ENCODE data around the gene NFS1.
"Not testable (repeated sequence)": the region's sequence is repeated elsewhere in the genome, so short reads cannot be mapped to it uniquely, and the experiment has no call there.

The NFS1 gene

DNA sequence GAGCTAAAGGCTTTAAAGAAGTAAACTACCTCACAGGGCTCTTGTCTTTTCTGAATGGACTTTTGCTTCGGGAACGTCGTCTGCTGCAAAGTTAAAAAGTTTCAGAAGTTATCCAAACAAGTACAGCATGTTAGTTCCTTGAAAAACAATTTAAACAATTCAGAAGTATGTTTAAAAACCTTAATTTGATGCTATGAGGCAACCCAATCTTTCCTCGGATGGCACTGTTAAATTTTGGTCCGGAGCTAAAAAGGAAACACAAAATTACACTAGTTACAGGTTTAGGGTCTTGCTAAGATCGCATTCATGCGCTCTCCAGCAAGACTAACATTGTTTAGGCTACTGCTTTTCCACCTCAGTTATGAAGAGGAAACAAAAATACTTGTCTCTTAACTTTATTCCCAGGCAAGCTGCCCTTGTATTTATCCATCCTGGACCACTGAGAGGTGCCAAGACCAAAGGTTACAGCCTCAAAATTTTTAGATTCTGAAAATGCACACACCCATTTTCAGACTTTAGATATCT is 30.2 kb upstream of the NFS1 start:
- DNase-seq, result no peak

DNA sequence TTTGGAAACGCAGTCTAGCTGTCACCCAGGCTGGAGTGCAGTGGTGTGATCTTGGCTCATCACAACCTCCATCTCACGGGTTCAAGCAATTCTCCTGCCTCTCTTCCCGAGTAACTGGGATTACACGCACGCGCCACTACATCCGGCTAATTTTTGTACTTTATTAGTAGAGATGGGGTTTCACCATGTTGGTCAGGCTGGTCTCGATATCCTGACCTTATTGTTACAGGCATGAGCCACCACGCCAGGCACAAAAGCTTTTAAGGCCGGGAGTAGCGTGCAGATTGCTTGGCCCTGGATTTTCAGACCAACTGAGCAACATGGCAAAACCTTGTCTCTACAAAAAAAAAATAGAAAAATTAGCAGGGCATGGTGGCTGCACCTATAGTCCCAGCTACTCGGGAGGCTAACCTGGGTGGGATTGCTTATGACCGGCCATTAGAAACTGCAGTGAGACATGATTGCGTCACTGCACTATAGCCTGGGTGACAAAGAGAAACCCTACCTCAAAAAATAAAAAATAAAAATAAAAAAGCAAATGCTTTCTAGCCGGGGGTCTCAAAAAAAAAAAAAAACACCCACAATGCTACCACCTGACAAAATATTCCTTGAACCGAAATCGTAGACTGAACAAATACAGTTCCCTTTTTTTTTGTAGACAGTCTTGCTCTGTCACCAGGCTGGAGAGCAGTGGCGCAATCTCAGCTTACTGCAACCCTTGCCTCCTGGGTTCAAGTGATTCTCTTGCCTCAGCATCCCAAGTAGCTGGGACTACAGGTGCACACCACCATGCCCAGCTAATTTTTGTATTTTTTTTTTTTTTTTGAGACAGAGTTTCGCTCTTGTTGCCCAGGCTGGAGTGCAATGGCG is 27.9 kb upstream of the NFS1 start:
- no peak for DNase-seq

- no peak for DNase-seq
Measured at GRCh38 chr20:35724321-35725230, 25.4 kb upstream of the NFS1 start.

DNA sequence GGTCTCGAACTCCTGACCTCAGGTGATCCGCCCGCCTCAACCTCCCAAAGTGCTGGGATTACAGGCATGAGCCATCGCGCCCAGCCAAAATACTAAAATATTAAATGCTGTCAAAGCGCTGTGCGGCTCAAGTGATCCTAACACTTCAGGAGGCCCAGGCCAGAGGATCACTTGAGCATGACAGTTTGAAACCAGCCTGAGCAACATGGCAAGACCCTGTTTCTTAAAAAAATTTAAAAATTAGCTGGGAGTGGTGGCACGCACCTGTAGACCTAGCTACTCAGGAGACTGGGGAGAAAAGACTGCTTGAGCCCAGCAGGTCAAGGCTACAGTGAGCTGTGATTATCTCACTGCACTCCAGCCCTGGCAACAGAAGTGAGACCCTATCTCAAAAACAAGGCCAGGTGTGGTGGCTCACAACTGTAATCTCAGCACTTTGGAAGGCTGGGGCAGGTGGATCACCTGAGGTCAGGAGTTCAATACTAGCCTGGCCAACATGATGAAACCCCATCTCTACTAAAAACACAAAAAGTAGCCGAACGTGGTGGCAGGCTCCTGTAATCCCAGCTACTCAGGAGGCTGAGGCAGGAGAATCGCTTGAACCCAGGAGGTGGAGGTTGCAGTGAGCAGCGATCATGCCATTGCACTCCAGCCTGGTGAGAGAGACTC is 24.6 kb upstream of the NFS1 start:
- not testable (repeated sequence) for DNase-seq

DNA sequence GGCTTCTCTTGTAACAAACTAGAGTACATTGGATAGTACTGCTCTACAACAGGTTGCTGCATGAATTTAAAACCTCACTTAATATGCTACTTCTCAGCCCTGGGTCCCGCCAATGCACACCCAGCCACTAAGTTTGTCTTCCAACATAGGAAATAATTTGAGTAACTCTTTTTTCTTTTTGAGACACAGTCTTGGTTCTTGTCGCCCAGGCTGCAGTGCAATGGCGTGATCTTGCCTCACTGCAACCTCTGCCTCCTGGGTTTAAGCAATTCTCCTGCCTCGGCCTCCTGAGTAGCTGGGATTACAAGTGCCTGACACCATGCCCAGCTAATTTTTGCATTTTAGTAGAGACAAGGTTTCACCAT is 24.1 kb upstream of the NFS1 start:
- DNase-seq, result not testable (repeated sequence)

DNA sequence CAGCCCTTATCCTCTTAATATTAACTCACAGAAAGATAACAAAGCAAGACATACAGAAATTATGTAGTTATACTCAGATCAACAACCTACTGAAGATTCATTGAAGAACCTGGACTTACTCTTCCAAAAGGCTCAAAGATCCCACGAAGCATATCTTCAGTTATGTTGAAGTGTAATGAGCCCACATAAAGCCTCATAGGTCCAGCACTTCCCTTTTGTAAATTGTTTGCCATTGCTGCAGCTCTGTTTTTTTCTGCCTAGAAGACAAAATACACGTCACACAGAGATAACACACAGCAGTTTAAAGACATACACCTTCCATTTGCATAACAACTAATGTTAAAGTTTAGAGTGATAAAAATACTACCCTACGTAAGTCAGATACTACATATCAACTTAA is 22.5 kb upstream of the NFS1 start:
- DNase-seq, result no peak

DNA sequence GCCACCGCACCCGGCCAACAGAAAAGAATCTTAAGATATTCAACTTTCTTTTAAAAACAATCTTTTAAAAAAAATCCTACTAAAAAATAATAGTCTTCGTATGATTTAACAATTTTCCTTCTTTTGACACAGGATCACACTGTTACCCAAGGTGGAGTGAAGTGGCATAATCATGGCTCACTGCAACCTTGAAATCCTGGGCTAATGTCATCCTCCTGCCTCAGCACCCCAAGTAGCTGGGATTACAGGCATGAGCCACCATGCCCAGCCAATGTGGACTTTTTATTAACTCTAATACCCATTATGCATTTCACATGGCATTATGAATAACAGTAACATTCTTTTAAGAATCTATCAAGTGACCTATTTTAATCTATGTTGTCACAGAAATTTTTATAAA is 22.1 kb upstream of the NFS1 start:
- DNase-seq, result no peak

DNA sequence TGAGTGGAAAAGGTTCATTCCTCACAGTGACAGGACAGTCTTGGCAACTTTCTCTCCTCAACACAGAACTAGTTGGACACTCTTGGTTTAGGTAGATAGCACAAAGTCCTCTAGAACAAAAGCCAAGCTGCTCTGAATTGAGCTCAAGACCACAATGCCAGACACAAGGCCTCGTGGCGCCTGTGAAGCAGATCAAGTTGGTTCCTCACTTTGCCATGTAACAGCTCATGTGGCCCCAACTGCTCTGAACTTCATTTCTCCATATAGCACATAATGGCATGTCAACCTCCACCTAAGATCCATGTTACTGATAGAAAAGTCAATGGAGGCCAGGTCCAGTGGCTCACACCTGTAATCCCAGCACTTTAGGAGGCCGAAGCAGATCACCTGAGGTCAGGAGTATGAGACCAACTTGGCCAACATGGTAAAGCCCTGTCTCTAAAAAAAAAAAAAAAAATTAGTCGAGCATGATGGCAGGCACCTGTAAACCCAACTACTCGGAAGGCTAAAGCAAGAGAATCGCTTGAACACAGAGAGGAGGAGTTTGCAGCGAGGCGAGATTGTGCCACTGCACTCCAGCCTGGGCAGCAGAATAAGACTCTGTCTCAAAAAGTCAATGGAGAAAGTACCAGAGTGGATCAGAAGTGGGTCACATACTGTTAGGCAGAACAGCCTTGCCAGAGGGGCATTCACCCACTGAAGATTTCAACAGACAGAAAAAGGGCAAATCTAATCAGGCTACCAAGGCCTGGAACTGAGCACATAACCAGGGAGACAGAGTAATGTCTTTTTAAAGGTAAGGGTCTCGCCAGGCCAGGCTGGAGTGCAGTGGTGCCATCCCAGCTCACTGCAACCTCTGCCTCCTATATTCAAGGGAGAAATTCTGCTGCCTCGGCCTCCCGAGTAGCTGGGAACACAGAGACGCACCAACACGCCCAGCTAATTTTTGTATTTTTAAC is 21.3 kb upstream of the NFS1 start:
- DNase-seq, result no peak

DNA sequence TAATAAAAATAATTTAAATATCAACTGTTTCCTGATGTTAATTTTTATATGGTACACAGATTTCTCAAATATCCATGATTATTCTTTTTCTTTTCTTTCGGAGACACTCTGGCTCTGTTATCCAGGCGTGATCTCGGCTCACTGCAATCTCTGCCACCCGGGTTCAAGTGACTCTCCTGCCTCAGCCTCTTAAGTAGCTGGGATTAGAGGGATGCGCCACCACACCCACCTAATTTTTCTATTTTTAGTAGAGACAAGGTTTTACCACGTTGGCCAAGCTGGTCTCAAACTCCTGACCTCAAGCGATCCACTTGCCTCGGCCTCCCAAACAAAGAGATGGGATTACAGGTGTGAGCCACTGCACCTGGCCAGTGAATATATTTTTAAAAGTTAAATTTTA is 20.6 kb upstream of the NFS1 start:
- DNase-seq, result no peak

DNA sequence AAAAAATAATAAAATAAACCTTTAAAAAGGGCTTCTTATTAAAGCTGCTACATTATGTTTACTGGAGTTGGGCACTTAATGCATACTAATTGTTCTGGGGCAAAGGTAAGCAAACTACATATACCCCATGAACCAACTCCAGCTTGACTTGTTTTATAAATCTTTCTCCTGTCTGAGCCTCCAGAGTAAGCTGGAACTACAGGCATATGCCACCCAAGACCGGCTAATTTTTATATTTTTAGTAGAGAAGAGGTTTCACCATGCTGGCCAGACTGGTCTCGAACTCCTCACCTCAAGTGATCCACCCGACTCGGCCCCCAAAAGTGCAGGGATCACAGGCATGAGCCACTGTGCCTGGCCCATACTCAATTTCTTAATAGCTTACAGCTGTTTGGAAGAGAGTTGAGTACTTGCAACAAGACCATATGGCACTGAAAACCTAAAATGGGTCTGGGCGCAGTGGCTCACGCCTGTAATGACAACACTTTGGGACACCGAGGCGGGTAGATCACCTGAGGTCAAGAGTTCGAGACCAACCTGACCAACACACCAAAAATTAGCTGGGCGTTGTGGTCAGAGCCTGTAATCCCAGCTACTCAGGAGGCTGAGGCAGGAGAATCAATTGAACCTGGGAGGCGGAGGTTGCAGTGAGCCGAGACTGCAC is 20.0 kb upstream of the NFS1 start:
- no peak for DNase-seq

DNA sequence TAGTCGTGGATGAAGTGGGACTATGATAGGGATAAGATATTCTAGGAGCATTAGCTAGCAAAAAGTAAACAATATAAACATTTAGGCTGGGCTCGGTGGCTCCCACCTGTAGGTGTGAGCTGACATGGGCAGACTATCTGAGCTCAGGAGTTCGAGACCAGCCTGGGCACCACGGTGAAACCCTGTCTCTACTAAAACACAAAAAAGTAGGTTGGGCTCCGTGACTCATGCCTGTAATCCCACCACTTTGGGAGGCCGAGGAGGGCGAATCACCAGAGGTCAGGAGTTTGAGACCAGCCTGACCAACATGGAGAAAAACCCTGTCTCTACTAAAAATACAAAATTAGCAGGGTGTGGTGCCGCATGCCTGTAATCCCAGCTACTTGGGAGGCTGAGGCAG is 19.2 kb upstream of the NFS1 start:
- not testable (repeated sequence) for DNase-seq

- DNase-seq, result no peak
Measured at GRCh38 chr20:35716330-35716729, 17.2 kb upstream of the NFS1 start.

DNA sequence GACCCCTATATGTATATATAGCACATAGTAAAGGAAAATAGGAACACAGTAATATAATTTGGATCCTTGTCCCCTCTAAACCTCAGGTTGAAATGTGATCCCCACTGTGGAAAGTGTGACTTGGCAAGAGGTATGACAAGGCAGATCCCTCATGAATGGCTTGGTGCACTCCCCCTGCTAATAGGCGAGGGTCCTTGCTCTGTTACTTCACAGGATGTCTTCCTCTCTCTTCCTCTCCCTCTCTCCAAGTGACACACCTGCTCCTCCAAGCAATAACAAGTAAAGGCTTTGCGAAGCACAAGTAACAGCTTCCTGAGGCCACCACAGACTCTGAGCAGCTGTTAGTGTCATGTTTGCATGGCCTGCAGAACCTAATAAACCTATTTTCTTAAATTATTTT is 16.5 kb upstream of the NFS1 start:
- DNase-seq, result no peak

DNA sequence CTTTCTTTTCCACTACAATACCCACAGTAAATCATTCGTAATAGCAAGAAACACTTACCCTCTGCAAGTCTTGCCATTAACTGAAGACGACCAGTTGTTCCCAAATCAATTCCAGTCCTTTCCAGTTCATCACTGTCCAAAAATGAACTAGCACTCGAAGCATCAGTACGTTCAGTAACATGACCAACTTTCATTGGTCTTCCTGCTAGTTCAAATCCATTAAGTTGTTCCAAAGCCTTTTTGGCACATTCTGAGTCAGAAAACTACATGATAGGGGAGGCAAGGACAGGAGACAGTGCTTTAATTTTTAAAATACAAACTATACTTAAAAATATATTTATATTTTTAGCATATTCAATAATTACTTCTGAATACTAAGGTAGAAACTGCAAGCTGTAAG is 15.0 kb upstream of the NFS1 start:
- DNase-seq, result no peak

DNA sequence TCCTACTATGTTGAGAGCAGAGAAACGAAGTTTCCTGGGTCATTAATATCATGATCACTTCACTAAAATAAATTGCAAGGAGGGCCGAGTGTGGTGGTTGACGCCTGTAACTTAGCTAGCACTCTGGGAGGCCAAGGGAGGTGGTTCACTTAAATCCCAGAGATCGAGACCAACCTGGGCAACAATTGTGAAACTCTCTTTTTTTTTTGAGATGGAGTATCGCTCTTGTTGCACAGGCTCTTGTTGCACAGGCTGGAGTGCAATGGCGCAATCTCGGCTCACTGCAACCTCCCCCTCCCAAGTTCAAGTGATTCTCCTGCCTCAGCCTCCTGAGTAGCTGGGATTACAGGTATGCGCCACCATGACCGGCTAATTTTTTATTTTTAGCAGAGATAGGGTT is 14.0 kb upstream of the NFS1 start:
- not testable (repeated sequence) for DNase-seq

GRCh38 chr20:35711588-35712209 is 12.5 kb upstream of the NFS1 start:
- no peak for DNase-seq

DNA sequence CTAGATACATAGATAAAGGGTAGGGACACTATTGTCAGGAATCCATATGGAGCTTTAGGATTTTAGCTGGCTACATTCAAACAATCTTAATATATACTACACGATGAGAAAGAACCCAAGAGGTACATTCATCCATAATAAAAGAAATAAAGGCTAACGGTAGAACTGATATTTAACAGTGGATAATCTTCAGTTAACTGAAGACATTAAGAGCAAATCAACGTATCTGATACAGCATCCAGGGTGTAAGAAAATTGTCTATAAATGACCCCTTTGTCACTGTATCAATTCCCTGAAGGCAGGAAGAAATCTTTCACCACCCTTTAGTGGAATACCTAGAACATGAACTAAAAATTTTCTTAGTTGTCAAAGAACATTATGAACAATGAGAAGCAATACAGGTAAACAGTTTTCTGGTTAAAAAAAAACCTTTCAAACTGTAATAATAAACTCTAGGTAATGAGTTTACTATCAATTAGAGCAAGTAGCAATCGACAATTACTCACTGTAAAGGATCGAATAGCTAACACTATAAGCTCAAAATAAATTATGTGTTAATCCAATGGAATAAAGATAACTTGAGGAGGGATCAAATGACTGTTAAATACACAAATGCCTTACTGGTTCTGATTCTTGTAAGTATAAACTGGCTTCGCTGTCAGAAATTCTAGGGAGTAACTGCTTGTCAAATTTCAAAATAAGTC is 11.9 kb upstream of the NFS1 start:
- DNase-seq, result no peak

GRCh38 chr20:35710039-35710438 is 10.9 kb upstream of the NFS1 start:
- no peak for DNase-seq

DNA sequence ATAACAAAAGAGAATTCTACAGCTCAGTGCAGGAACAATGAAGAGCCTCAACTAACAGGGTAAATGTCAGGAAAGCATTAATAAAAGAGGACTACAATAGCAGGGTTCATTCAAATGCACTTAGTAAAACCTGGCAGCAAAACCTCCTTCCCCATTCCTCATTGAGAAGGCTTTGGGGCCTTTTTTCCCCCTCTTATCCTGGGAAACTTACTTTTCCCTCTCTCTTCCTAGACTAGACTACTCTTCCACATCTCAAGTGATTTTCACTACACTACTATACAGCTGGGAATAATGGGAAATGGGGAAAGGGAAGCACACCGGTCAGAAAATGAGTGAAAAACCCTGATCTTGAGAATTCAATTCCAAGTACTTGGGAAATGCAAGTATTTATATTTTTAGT is 10.1 kb upstream of the NFS1 start:
- DNase-seq, result no peak

- DNase-seq, result no peak
Measured at GRCh38 chr20:35708502-35708901, 9.3 kb upstream of the NFS1 start.

Data from eye (tissue), 1 donor.